Gastrocnemius medialis (tissue), 4 donors: ENCODE data around the gene SULT1B1. TPM values are rescaled to one million over a fixed set of nuclear protein-coding genes. Genes with fewer than 3 reads are reported as not detected.

Experiments
- ATAC-seq, 2 donors: fragments of 150-250 bp; one replicate each; pipeline ENCODE4 v1.9.1; 2016
- DNase-seq, 2 donors: peaks; one replicate each; pipeline ENCODE4 v3.0.0-alpha.2; 2019
- H3K27ac ChIP-seq, 4 donors: fragments of 200-600 bp; sonication (generic); 1 replicate in 1 of 4; 2 replicates in 3 of 4; pipeline ENCODE4 v1.5.1; 2016 to 2018; ENCODE audit warnings: mild to moderate bottlenecking in 2 of 4, moderate library complexity in 1 of 4
- H3K27me3 ChIP-seq, 3 donors: fragments of 200-600 bp; sonication (generic) in 2 of 3; 1 replicate in 1 of 3; 2 replicates in 2 of 3; pipeline versions ENCODE4 v1.5.1 to v1.6.0; 2016 to 2019; ENCODE audit warnings: mild to moderate bottlenecking in 1 of 3, moderate library complexity in 1 of 3
- H3K36me3 ChIP-seq, 2 donors: fragments of 200-600 bp; sonication (generic) in 1 of 2; one replicate each; pipeline ENCODE4 v1.5.1; 2017 to 2018
- H3K4me1 ChIP-seq, 2 donors: fragments of 200-600 bp; sonication (generic) in 1 of 2; one replicate each; pipeline ENCODE4 v1.5.1; 2016 to 2017; ENCODE audit warnings: mild to moderate bottlenecking in 2 of 2
- H3K4me3 ChIP-seq, 4 donors: fragments of 200-600 bp; sonication (generic) in 3 of 4; 1 replicate in 1 of 4; 2 replicates in 3 of 4; pipeline ENCODE4 v1.5.1; 2016 to 2019; ENCODE audit warnings: mild to moderate bottlenecking in 2 of 4
- H3K9me3 ChIP-seq, 3 donors: fragments of 200-600 bp; sonication (generic) in 2 of 3; 1 replicate in 1 of 3; 2 replicates in 2 of 3; pipeline ENCODE4 v1.5.1; 2016 to 2019
- CTCF ChIP-seq, 5 experiments: fragments of 450-650 bp in 3 of 5; fragments of 200-600 bp in 2 of 5; sonication (generic) in 2 of 5; IDR thresholded peaks in 4 of 5; conservative IDR thresholded peaks in 1 of 5; 1 replicate in 4 of 5; 2 replicates in 1 of 5; pipeline ENCODE4 v1.5.1; 2016 to 2019; ENCODE audit warnings: antibody characterized with exemption in 5 of 5, mild to moderate bottlenecking in 3 of 5, moderate library complexity in 3 of 5
- POLR2A ChIP-seq, 2 donors: fragments of 450-650 bp; IDR thresholded peaks; one replicate each; pipeline ENCODE4 v1.6.1; 2017; ENCODE audit warnings: antibody characterized with exemption in 2 of 2, mild to moderate bottlenecking in 2 of 2, moderate library complexity in 2 of 2
- in situ Hi-C, 4 donors: fragments of 200-750 bp; cut with MboI; loops; one replicate each; pipeline versions ENCODE4 v1.15.0 to v1.8.0; 2017; ENCODE audit warnings: low sequenced_read_pairs in 4 of 4
- intact Hi-C: fragments of 100-400 bp; cut with DNase I; formaldehyde crosslinking; loops from one replicate; pipeline ENCODE4 v1.15.1; 2023; ENCODE audit warnings: low total_unique reads
- total RNA-seq, 4 donors: library from RNA; depleted of rRNA; stranded (reverse); fragments of >200 nt; gene quantifications; one replicate each; pipeline versions ENCODE4 v1.1.0 to v1.2.3, GENCODE V29; 2016

SULT1B1 gene
- total RNA-seq, 4 donors from 2014 or later = 0.36 to 0.70 (median 0.55) TPM; not detected in 1

DNA sequence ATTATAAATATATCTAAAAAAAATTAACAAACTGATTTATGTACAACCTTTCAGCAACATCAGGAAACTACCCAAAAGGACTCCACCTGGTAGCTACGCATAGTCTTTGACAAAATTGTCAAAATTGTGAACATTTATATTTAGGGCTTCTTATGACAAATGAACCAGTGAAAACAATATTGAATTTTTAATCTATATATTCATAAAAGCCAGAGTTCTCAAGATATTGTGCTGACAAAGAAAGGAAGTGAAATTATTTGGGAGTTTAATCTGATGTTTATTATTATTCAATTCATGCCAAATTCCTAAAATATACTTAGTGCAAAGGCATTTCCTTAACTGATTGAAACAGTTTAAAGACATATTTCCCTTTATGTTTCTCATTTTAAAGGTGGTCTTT lies 5.3 kb upstream of the SULT1B1 start:
- no peak for ATAC-seq
- DNase-seq = no peak
- intact Hi-C loops = no loop called here
- H3K4me3 ChIP-seq = no peak overlapping the region
- in situ Hi-C loops = loop anchor here in 1 of 4 donors (25.0 kb wide), 1 partner anchor 103 kb away; the partner anchor contains the start of gene UGT2A1
- no peak for TF ChIP-seq CTCF (IDR thresholded peaks at IDR 0.05 in 4 of 5, conservative IDR thresholded peaks at IDR 0.05 in 1 of 5)
- TF ChIP-seq POLR2A (IDR thresholded peaks at IDR 0.05) = no peak
- no peaks in the 10 kb centered on the region for H3K27me3 ChIP-seq
- H3K9me3 ChIP-seq = no peaks in the 10 kb centered on the region
- H3K4me1 ChIP-seq = no peaks in the 10 kb centered on the region
- no peak overlapping the region for H3K27ac ChIP-seq
- no peaks in the 10 kb centered on the region for H3K36me3 ChIP-seq

DNA sequence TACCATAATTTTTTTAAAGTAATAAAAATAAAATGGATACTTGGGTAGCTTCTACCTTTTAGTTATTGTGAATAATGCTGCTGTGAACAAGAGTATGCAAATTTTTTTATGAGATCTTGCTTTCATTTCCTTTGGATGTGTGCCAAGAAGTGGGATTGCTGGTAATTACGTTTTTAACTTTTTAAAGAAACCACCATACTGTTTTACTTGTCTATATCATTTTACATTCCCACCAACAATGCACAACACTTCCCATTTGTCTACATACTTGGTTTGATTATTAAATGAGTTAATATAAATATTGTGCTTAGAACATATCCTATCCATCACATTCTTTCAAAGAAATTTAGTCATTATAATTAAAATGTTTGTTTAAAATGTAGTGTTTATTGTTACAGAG lies 3.9 kb upstream of the SULT1B1 start:
- Histone ChIP-seq H3K4me1 (no peaks in the 10 kb centered on the region), H3K9me3 (no peaks in the 10 kb centered on the region), H3K4me3 (no peak overlapping the region), H3K36me3 (no peaks in the 10 kb centered on the region), H3K27me3 (no peaks in the 10 kb centered on the region), H3K27ac (no peak overlapping the region)
- DNase-seq (no peak), ATAC-seq (no peak)
- in situ Hi-C loops = loop anchor here in 1 of 4 donors (25.0 kb wide), 1 partner anchor 102 kb away; the partner anchor contains the start of gene UGT2A1
- intact Hi-C loops = no loop called here
- TF ChIP-seq POLR2A (IDR thresholded peaks at IDR 0.05) = no peak
- no peak for TF ChIP-seq CTCF (IDR thresholded peaks at IDR 0.05 in 4 of 5, conservative IDR thresholded peaks at IDR 0.05 in 1 of 5)

DNA sequence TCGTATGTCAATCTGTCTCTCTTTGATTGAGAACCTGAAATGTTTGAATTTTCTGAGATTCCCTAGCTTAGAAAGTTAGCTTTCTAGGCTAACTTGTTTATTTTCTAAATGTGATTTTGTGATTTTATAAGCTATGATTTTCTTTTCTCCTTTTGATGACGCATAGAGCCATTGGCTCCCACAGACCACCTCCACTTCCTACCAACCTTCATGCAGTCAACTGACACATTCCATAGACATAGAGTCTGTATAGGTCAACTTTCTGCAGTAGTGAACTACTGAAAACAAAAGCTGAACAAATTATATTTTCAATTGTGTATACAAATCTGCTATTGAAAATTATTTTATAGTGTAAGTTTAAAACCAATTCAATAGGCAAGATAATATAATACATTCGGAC lies 2.8 kb upstream of the SULT1B1 start:
- TF ChIP-seq POLR2A (IDR thresholded peaks at IDR 0.05) (no peak), CTCF (IDR thresholded peaks at IDR 0.05 in 4 of 5, conservative IDR thresholded peaks at IDR 0.05 in 1 of 5) (no peak)
- Histone ChIP-seq H3K4me3 (no peak overlapping the region), H3K36me3 (no peaks in the 10 kb centered on the region), H3K27me3 (no peaks in the 10 kb centered on the region), H3K9me3 (no peaks in the 10 kb centered on the region), H3K4me1 (no peaks in the 10 kb centered on the region), H3K27ac (no peak overlapping the region)
- in situ Hi-C loops = loop anchor here in 1 of 4 donors (25.0 kb wide), 1 partner anchor 101 kb away; the partner anchor contains the start of gene UGT2A1
- ATAC-seq = no peak
- DNase-seq = no peak
- intact Hi-C loops = no loop called here

- Histone ChIP-seq H3K27me3 (no peaks in the 10 kb centered on the region), H3K4me1 (no peaks in the 10 kb centered on the region), H3K27ac (no peak overlapping the region), H3K4me3 (no peak overlapping the region), H3K9me3 (no peaks in the 10 kb centered on the region), H3K36me3 (no peaks in the 10 kb centered on the region)
- in situ Hi-C loops (loop anchor here in 1 of 4 donors (25.0 kb wide), 1 partner anchor 97 kb away; the partner anchor contains the start of gene UGT2A1), intact Hi-C loops (no loop called here)
- no peak for ATAC-seq
- TF ChIP-seq CTCF (IDR thresholded peaks at IDR 0.05 in 4 of 5, conservative IDR thresholded peaks at IDR 0.05 in 1 of 5) = no peak
- no peak for TF ChIP-seq POLR2A (IDR thresholded peaks at IDR 0.05)
- DNase-seq = no peak
Measured at GRCh38 chr4:69759189-69759604, 1.2 kb downstream of the SULT1B1 start.

DNA sequence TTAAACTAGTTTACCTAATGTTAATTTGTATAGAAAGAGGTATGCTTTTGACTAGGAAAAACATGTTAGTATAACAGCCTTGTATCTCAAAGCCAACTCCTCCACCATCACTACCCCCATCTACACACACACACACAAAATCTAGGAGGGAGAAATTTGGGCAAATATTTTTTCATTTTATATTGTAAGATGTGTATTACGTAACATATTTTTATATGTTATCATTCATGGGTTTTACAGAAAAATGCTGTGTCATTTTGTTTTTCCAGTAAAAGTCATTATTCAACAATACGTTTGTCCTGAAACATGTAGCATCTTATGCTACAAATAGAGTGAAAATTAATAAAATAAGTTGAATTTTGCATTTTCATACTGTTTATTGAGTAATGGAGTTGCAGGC lies 3.0 kb downstream of the SULT1B1 start:
- Histone ChIP-seq H3K27me3 (no peaks in the 10 kb centered on the region), H3K27ac (no peak overlapping the region), H3K9me3 (no peaks in the 10 kb centered on the region), H3K4me1 (no peaks in the 10 kb centered on the region), H3K4me3 (no peak overlapping the region), H3K36me3 (no peaks in the 10 kb centered on the region)
- ATAC-seq = no peak
- in situ Hi-C loops (loop anchor here in 1 of 4 donors (25.0 kb wide), 1 partner anchor 95 kb away; the partner anchor contains the start of gene UGT2A1), intact Hi-C loops (no loop called here)
- no peak for DNase-seq
- no peak for TF ChIP-seq POLR2A (IDR thresholded peaks at IDR 0.05)
- no peak for TF ChIP-seq CTCF (IDR thresholded peaks at IDR 0.05 in 4 of 5, conservative IDR thresholded peaks at IDR 0.05 in 1 of 5)
